ENCODE measurements around the gene SERPINI1. TPM values are rescaled to one million over a fixed set of nuclear protein-coding genes. Genes with fewer than 3 reads are reported as not detected.

SERPINI1 gene
- total RNA-seq, 1 experiment from 2014 or later = 6.4 TPM

GRCh38 chr3:167777356-167777755 lies 41.8 kb downstream of the SERPINI1 start:
- peaks cover 11% of the 10 kb centered on the region for H3K36me3 Mint-ChIP-seq

GRCh38 chr3:167780214-167780883 lies 44.8 kb downstream of the SERPINI1 start:
- CTCF ChIA-PET = interaction anchor here (2.3 kb wide), 1 partner anchor 101 kb away, joined by 6 read pairs; no protein-coding TSS in a partner anchor
- peaks cover 19% of the 10 kb centered on the region for H3K9me3 Mint-ChIP-seq
- H3K27ac Mint-ChIP-seq = no peak overlapping the region; the same call in 1 of the 2 replicates
- no peak for ATAC-seq
- no peak overlapping the region for H3K4me3 Mint-ChIP-seq
- POLR2A ChIA-PET = no interaction called here
- no peak for DNase-seq (ENCODE audit: low spot score)
- no peaks in the 10 kb centered on the region for H3K27me3 Mint-ChIP-seq (ENCODE audit: low read depth)
- peaks cover 11% of the 10 kb centered on the region for H3K36me3 Mint-ChIP-seq
- TF ChIP-seq ZNF232 (CRISPR knock-in tag; IDR thresholded peaks at IDR 0.05) (no peak), USF1 (CRISPR knock-in tag; IDR thresholded peaks at IDR 0.05) (no peak)
- H3K4me1 Mint-ChIP-seq = peaks cover 17% of the 10 kb centered on the region

More at GRCh38 chr3:167777356-167777755, 41.8 kb downstream of the SERPINI1 start:
- Mint-ChIP-seq H3K4me1 (peaks cover 17% of the 10 kb centered on the region), H3K27me3 (ENCODE audit: low read depth) (no peaks in the 10 kb centered on the region), H3K4me3 (no peak overlapping the region), H3K27ac (no peak overlapping the region), H3K9me3 (peaks cover 19% of the 10 kb centered on the region)
- DNase-seq (ENCODE audit: low spot score) (no peak), ATAC-seq (no peak)
- CTCF ChIA-PET = no interaction called here
- no peak for TF ChIP-seq PRRX2 (CRISPR knock-in tag; IDR thresholded peaks at IDR 0.05)
- TF ChIP-seq SMAD4 (CRISPR knock-in tag; IDR thresholded peaks at IDR 0.05) = no peak
- TF ChIP-seq FOXP4 (CRISPR knock-in tag; IDR thresholded peaks at IDR 0.05) = no peak
- TF ChIP-seq MYBL2 (CRISPR knock-in tag; IDR thresholded peaks at IDR 0.05) = no peak
- no peak for TF ChIP-seq ATF6 (CRISPR knock-in tag; IDR thresholded peaks at IDR 0.05)
- TF ChIP-seq JAZF1 (CRISPR knock-in tag; IDR thresholded peaks at IDR 0.05) = no peak
- no peak for TF ChIP-seq OVOL2 (CRISPR knock-in tag; IDR thresholded peaks at IDR 0.05; ENCODE audit: borderline replicate concordance)
- no peak for TF ChIP-seq ZNF138 (CRISPR knock-in tag; conservative IDR thresholded peaks at IDR 0.05)
- TF ChIP-seq MAX (CRISPR knock-in tag; IDR thresholded peaks at IDR 0.05) = no peak
- no peak for TF ChIP-seq RORB (CRISPR knock-in tag; IDR thresholded peaks at IDR 0.05)
- no peak for TF ChIP-seq STAT6 (CRISPR knock-in tag; conservative IDR thresholded peaks at IDR 0.05; ENCODE audit: low read depth)
- TF ChIP-seq NFE2L1 (CRISPR knock-in tag; IDR thresholded peaks at IDR 0.05) = no peak
- no peak for TF ChIP-seq EMX1 (CRISPR knock-in tag; IDR thresholded peaks at IDR 0.05)
- TF ChIP-seq ETV6 (CRISPR knock-in tag; IDR thresholded peaks at IDR 0.05) = no peak
- no peak for TF ChIP-seq TEAD4 (CRISPR knock-in tag; IDR thresholded peaks at IDR 0.05)
- POLR2A ChIA-PET = no interaction called here
